Liver (tissue), 9 donors: Measurements from ENCODE around the gene EXOC7. TPM values are rescaled to one million over a fixed set of nuclear protein-coding genes. Genes with fewer than 3 reads are reported as not detected.

Experiments used
- DNase-seq: peaks from one replicate; pipeline ENCODE4 v3.0.0-alpha.2; 2017; ENCODE audit warnings: low spot score
- H3K27ac ChIP-seq, 2 donors: one replicate each; pipeline ENCODE4 v1.7.0; 2013; ENCODE audit warnings: inconsistent platforms in 2 of 2, low read length in 2 of 2, control low read depth in 1 of 2, low read depth in 1 of 2, mild to moderate bottlenecking in 1 of 2
- H3K27me3 ChIP-seq, 4 donors: one replicate each; pipeline versions ENCODE4 v1.6.1 to v1.7.0; 2013; ENCODE audit warnings: low read length in 3 of 4, inconsistent platforms in 1 of 4, mild to moderate bottlenecking in 1 of 4, moderate library complexity in 1 of 4; ENCODE audit not compliant: control insufficient read depth in 4 of 4, insufficient read depth in 4 of 4
- H3K36me3 ChIP-seq, 4 donors: one replicate each; pipeline versions ENCODE4 v1.6.1 to v1.7.0; 2013; ENCODE audit warnings: low read length in 3 of 4, mild to moderate bottlenecking in 3 of 4, low read depth in 1 of 4, moderate library complexity in 1 of 4; ENCODE audit not compliant: control insufficient read depth in 4 of 4, insufficient read depth in 3 of 4
- H3K4me1 ChIP-seq, 4 donors: one replicate each; pipeline versions ENCODE4 v1.6.1 to v1.7.0; 2013; ENCODE audit warnings: low read length in 3 of 4, mild to moderate bottlenecking in 3 of 4, moderate library complexity in 1 of 4; ENCODE audit not compliant: control insufficient read depth in 4 of 4, insufficient read depth in 4 of 4
- H3K4me3 ChIP-seq, 3 donors: one replicate each; pipeline versions ENCODE4 v1.6.1 to v1.7.0; 2013; ENCODE audit warnings: low read length in 3 of 3, control low read depth in 1 of 3, low read depth in 1 of 3, mild to moderate bottlenecking in 1 of 3
- H3K9ac ChIP-seq, 2 donors: one replicate each; pipeline ENCODE4 v1.7.0; 2013; ENCODE audit warnings: low read length in 2 of 2, mild to moderate bottlenecking in 2 of 2, moderate library complexity in 2 of 2, control low read depth in 1 of 2, low read depth in 1 of 2
- H3K9me3 ChIP-seq, 4 donors: one replicate each; pipeline versions ENCODE4 v1.6.1 to v1.7.0; 2013; ENCODE audit warnings: low read length in 3 of 4; ENCODE audit not compliant: control insufficient read depth in 4 of 4
- GABPA ChIP-seq, 2 donors: IDR thresholded peaks in 1 of 2; conservative IDR thresholded peaks in 1 of 2; 2 replicates each; pipeline ENCODE4 v1.6.1; 2016; ENCODE audit warnings: antibody characterized with exemption in 2 of 2, mild to moderate bottlenecking in 1 of 2, moderate library complexity in 1 of 2
- HNF4G ChIP-seq: IDR thresholded peaks from 2 replicates; pipeline ENCODE4 v1.6.1; 2016; ENCODE audit warnings: antibody characterized with exemption
- JUND ChIP-seq, 2 donors: IDR thresholded peaks; 2 replicates each; pipeline ENCODE4 v1.6.1; 2016; ENCODE audit warnings: antibody characterized with exemption in 2 of 2
- NR2F2 ChIP-seq: IDR thresholded peaks from 2 replicates; pipeline ENCODE4 v1.6.1; 2016; ENCODE audit warnings: antibody characterized with exemption
- RAD21 ChIP-seq, 2 donors: IDR thresholded peaks; 2 replicates each; pipeline ENCODE4 v1.6.1; 2016; ENCODE audit warnings: antibody characterized with exemption in 2 of 2, mild to moderate bottlenecking in 2 of 2
- RXRA ChIP-seq, 2 donors: IDR thresholded peaks; 2 replicates each; pipeline ENCODE4 v1.6.1; 2017 to 2018; ENCODE audit warnings: antibody characterized with exemption in 2 of 2, mild to moderate bottlenecking in 1 of 2
- WGBS: extraction: QIAGEN DNeasy Blood & Tissue Kit; methylation state at CpG from one replicate; pipeline ENCODE4 v1.1.7; 2013; 5-methylcytosine and 5-hydroxymethylcytosine counted together
- polyA plus RNA-seq, 2 donors: library from polyadenylated mRNA; stranded (reverse) in 1 of 2; unstranded in 1 of 2; fragments of 200-250 nt in 1 of 2; fragments of >200 nt in 1 of 2; fragmentation: Nextera tagmentation in 1 of 2; extraction: Ambion mirVana in 1 of 2; gene quantifications; one replicate each; pipeline versions ENCODE4 v1.2.1 to v1.2.3, GENCODE V29; 2013 to 2015
- total RNA-seq, 2 donors: library from RNA; depleted of rRNA; stranded (reverse); fragments of >200 nt; gene quantifications; one replicate each; pipeline ENCODE4 v1.2.3, GENCODE V29; 2014
- TF ChIP-seq, protein P1 (sequence below): IDR thresholded peaks from 2 replicates; pipeline ENCODE4 v1.6.1; 2016; ENCODE audit warnings: antibody characterized with exemption, mild to moderate bottlenecking
- donor health status: healthy.
- donor health status: healthy.
- donor health status: healthy.
- donor health status: healthy.
- donor health status: healthy.

The EXOC7 gene
- total and polyA plus RNA-seq, 4 donors = 28.0 to 64.8 (median 38.2) TPM

DNA sequence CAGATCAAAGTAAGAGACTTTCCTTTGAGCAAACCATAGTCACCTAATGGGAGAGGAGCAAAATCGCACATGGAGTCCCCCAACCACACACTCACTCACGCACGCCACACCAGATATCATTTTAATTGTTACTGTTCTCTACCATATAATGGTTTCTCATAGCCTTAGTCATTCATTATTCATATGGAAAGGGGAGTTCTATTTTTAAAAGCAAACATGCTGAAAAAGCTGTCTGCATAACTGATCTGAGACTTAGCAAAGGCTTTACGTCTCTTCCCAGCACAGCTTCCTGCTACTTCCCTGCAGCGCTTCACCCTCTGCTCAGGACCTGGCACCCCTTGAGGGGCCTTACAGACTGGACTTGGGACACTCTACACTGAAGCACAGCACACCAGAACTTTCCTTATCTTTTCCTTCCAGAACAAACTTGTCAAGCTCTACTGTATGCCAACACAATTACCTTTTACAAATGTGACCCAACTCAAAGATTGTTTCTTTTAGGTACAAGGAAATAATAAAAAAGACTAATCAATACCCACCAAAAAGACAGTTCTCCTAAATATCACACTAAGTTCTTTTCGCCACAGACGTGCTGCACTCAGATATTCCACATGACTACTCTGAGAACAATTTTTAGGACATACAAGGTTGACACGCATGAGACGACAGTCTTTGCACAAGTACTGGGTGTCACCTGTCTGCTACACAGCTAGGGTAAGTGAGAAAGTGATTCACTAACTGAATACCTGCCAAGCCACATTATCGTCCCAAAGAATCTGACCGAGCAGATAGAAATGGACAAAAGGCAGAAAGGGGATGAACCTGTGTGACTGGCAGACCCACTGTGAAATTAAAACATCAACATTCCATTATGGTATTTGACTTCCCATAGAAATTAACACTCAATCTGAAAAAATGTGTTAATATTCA lies 52.8 kb downstream of the EXOC7 start:
- Histone ChIP-seq H3K27me3 (no peaks in the 10 kb centered on the region), H3K9me3 (no peaks in the 10 kb centered on the region), H3K4me1 (no peaks in the 10 kb centered on the region), H3K9ac (no peak overlapping the region), H3K36me3 (peaks cover 19 to 76% (median 52%) of the 10 kb centered on the region in 4 donors), H3K4me3 (no peak overlapping the region), H3K27ac (no peak overlapping the region)
- TF ChIP-seq NR2F2 (no peak), HNF4G (no peak)
- WGBS = 93% methylated on average over 11 of the region's 11 CpGs
- DNase-seq = no peak

DNA sequence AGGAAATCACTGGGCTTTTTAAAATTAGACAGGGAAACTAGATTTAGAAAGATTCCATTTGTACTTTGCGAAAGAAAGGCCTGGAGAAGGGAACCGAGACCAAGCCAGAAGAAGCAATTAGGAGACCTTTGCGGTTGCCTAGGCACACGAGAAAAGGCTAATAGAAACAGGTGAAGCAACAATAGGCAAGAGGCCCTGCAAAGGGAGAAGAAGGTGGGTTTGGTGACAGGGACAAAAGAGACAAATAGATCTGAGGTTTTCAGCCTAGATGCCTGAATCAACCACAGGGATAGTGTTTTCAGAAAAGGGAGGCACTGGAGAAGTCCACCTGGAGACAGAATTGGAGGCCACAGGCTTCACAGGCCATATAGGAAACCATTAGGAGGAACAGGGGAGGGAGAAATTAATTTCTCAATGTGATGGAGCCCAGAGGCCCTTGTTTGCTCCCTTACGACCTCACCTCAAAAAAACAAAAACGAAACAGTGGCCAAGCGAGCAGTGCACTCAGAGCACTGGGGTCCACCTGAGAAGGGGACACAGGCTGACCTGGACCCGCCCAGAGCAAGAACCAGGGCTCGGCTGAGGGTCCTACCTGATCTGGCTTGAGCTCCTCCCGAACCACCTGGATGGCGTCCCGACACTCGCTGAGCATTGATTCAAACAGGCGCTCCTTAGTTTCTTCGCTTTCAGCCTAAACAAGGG lies 53.6 kb downstream of the EXOC7 start:
- no peaks in the 10 kb centered on the region for H3K9me3 ChIP-seq
- TF ChIP-seq RAD21 (IDR thresholded peaks at IDR 0.05) (no peak), GABPA (IDR thresholded peaks at IDR 0.05 in 1 of 2, conservative IDR thresholded peaks at IDR 0.05 in 1 of 2) (no peak)
- H3K4me1 ChIP-seq = no peaks in the 10 kb centered on the region
- H3K4me3 ChIP-seq = no peak overlapping the region
- DNase-seq = no peak
- peaks cover 20 to 79% (median 58%) of the 10 kb centered on the region in 4 donors for H3K36me3 ChIP-seq
- 95% methylated on average over 15 of the region's 15 CpGs for WGBS
- no peak overlapping the region for H3K9ac ChIP-seq
- H3K27ac ChIP-seq = no peak overlapping the region
- H3K27me3 ChIP-seq = no peaks in the 10 kb centered on the region

DNA sequence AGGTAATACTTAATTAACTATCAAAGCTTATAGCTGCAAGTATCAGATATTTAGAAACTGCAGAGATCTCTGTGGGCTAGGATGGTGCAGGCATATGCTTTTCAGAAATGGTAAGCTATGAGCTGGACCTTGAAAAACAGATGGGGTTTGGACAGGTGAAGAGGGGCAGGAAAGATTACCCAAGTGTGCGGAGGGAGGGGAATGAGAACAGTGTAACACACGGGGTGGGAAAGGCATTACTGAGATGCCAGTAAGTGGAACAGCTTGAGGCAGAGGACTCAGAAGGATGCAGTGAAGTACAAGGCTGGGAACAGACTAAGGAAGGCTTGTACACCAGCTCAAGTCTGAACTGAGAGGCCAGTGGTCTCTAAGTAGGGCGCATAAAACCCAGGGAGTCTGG lies 54.3 kb downstream of the EXOC7 start:
- TF ChIP-seq JUND (IDR thresholded peaks at IDR 0.05) (no peak), RXRA (IDR thresholded peaks at IDR 0.05) (no peak)
- TF ChIP-seq, protein P1, sequence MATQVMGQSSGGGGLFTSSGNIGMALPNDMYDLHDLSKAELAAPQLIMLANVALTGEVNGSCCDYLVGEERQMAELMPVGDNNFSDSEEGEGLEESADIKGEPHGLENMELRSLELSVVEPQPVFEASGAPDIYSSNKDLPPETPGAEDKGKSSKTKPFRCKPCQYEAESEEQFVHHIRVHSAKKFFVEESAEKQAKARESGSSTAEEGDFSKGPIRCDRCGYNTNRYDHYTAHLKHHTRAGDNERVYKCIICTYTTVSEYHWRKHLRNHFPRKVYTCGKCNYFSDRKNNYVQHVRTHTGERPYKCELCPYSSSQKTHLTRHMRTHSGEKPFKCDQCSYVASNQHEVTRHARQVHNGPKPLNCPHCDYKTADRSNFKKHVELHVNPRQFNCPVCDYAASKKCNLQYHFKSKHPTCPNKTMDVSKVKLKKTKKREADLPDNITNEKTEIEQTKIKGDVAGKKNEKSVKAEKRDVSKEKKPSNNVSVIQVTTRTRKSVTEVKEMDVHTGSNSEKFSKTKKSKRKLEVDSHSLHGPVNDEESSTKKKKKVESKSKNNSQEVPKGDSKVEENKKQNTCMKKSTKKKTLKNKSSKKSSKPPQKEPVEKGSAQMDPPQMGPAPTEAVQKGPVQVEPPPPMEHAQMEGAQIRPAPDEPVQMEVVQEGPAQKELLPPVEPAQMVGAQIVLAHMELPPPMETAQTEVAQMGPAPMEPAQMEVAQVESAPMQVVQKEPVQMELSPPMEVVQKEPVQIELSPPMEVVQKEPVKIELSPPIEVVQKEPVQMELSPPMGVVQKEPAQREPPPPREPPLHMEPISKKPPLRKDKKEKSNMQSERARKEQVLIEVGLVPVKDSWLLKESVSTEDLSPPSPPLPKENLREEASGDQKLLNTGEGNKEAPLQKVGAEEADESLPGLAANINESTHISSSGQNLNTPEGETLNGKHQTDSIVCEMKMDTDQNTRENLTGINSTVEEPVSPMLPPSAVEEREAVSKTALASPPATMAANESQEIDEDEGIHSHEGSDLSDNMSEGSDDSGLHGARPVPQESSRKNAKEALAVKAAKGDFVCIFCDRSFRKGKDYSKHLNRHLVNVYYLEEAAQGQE = no peak
- 95% methylated on average over 3 of the region's 3 CpGs for WGBS
- H3K9me3 ChIP-seq = no peaks in the 10 kb centered on the region
- no peak for DNase-seq
- H3K4me1 ChIP-seq = no peaks in the 10 kb centered on the region
- no peak overlapping the region for H3K27ac ChIP-seq
- H3K4me3 ChIP-seq = no peak overlapping the region
- no peak overlapping the region for H3K9ac ChIP-seq
- no peaks in the 10 kb centered on the region for H3K27me3 ChIP-seq
- H3K36me3 ChIP-seq = peaks cover 21 to 82% (median 64%) of the 10 kb centered on the region in 4 donors
